Fibroblast of lung (primary cell): ENCODE measurements around the gene CAMK1G. TPM values are rescaled to one million over a fixed set of nuclear protein-coding genes. Genes with fewer than 3 reads are reported as not detected.
A peak's percentile ranks its signal among the peaks of the same experiment; 100 is the strongest.

Experiments used
- DNase-seq, 2 donors: peaks; one replicate each; pipeline versions ENCODE4 v3.0.0 to v3.0.0-alpha.2; 2010; ENCODE audit warnings: low read depth in 2 of 2
- H2AFZ ChIP-seq: 2 replicates; pipeline ENCODE4 v1.5.1; 2012; ENCODE audit warnings: low read length, control low read depth, inconsistent platforms
- H3K27ac ChIP-seq: 2 replicates; pipeline ENCODE4 v1.5.1; 2011; ENCODE audit warnings: low read length, control low read depth; ENCODE audit not compliant: insufficient read depth
- H3K27me3 ChIP-seq: 2 replicates; pipeline ENCODE4 v1.5.1; 2011; ENCODE audit warnings: mild to moderate bottlenecking, low read length; ENCODE audit not compliant: control insufficient read depth, insufficient read depth
- H3K36me3 ChIP-seq: 2 replicates; pipeline ENCODE4 v1.5.1; 2011; ENCODE audit warnings: low read length; ENCODE audit not compliant: control insufficient read depth, insufficient read depth
- H3K4me1 ChIP-seq: 2 replicates; pipeline ENCODE4 v1.5.1; 2011; ENCODE audit warnings: low read length; ENCODE audit not compliant: control insufficient read depth, insufficient read depth; ENCODE audit errors: extremely low read depth
- H3K4me2 ChIP-seq: 2 replicates; pipeline ENCODE4 v1.5.1; 2011; ENCODE audit warnings: low read length, control low read depth; ENCODE audit not compliant: insufficient read depth; ENCODE audit errors: extremely low read depth
- H3K4me3 ChIP-seq, 4 experiments: fragments of 200-600 bp in 1 of 4; sonication (generic) in 1 of 4; replicated peaks in 1 of 4; 2 replicates each; pipeline ENCODE4 v1.5.1; 2011 to 2016; ENCODE audit warnings: low read length in 4 of 4, low read depth in 3 of 4, mild to moderate bottlenecking in 3 of 4, control low read depth in 2 of 4, inconsistent platforms in 1 of 4, mixed read lengths in 1 of 4; ENCODE audit not compliant: insufficient read depth in 1 of 4; ENCODE audit errors: control extremely low read depth in 1 of 4
- H3K79me2 ChIP-seq: 2 replicates; pipeline ENCODE4 v1.5.1; 2012; ENCODE audit warnings: mild to moderate bottlenecking, low read length, inconsistent platforms; ENCODE audit not compliant: control insufficient read depth, insufficient read depth
- H3K9ac ChIP-seq: 2 replicates; pipeline ENCODE4 v1.5.1; 2011; ENCODE audit warnings: mild to moderate bottlenecking, low read length, control low read depth; ENCODE audit not compliant: insufficient read depth
- H3K9me3 ChIP-seq: 2 replicates; pipeline ENCODE4 v1.5.1; 2012; ENCODE audit warnings: low read depth, low read length; ENCODE audit not compliant: control insufficient read depth, insufficient read depth
- H4K20me1 ChIP-seq: 2 replicates; pipeline ENCODE4 v1.5.1; 2011; ENCODE audit warnings: low read length; ENCODE audit not compliant: control insufficient read depth, insufficient read depth; ENCODE audit errors: extremely low read depth
- CTCF ChIP-seq, 2 donors: IDR thresholded peaks in 1 of 2; conservative IDR thresholded peaks in 1 of 2; 1 replicate in 1 of 2; 2 replicates in 1 of 2; pipeline ENCODE4 v1.5.1; 2011 to 2012; ENCODE audit warnings: low read length in 2 of 2, control low read depth in 1 of 2, inconsistent platforms in 1 of 2, low read depth in 1 of 2, mild to moderate bottlenecking in 1 of 2
- EZH2 ChIP-seq: IDR thresholded peaks from 2 replicates; pipeline ENCODE4 v1.5.1; 2012; ENCODE audit warnings: low read length, control low read depth, mild to moderate bottlenecking; ENCODE audit errors: missing control alignments
- polyA minus RNA-seq: library from RNA; depleted of rRNA, polyadenylated mRNA; stranded (reverse); fragments of >200 nt; gene quantifications from 2 replicates; pipeline ENCODE4 v1.2.3, GENCODE V29; 2011; ENCODE audit warnings: low replicate concordance
- polyA plus RNA-seq, 2 donors: library from polyadenylated mRNA; depleted of rRNA in 1 of 2; stranded (reverse) in 1 of 2; unstranded in 1 of 2; fragments of >200 nt; gene quantifications; 2 replicates each; pipeline ENCODE4 v1.2.1, GENCODE V29; 2011 to 2012; ENCODE audit warnings: missing spikeins in 1 of 2
- total RNA-seq: library from RNA; depleted of rRNA; stranded (reverse); fragments of >200 nt; gene quantifications from 2 replicates; pipeline ENCODE4 v1.2.1, GENCODE V29; 2014

The CAMK1G gene
- total RNA-seq (0.77 and 1.7 TPM in 2 replicates), polyA plus RNA-seq (0.96 and 3.0 TPM in 2 replicates), polyA minus RNA-seq (0.16 and 2.4 TPM in 2 replicates)
- polyA plus RNA-seq (2012), result 0.34 and 1.5 TPM in 2 replicates

- Histone ChIP-seq H3K4me3 (peak within 1 kb of the TSS; percentile 35 to 83 (median 46)), H3K9me3 (no peaks in the 10 kb centered on the region)
Observed at GRCh38 chr1:209583408-209583807, at the start of gene CAMK1G. Gene CAMK1G, plus strand, starts transcription at chr1:209583714. Its CDS starts 11,270 bp downstream, at chr1:209594984.

GRCh38 chr1:209534496-209535250, 48.8 kb upstream of the CAMK1G start:
- H3K9me3 ChIP-seq, result no peaks in the 10 kb centered on the region
- no peak overlapping the region for H3K9ac ChIP-seq
- no peak for DNase-seq
- no peaks in the 10 kb centered on the region for H3K36me3 ChIP-seq
- TF ChIP-seq EZH2 (no peak), CTCF (conservative IDR thresholded peaks at IDR 0.05 in 1 of 2, IDR thresholded peaks at IDR 0.05 in 1 of 2; ENCODE audit: low read depth in 1 of 2, low read length in 2 of 2) (no peak)
- no peaks in the 10 kb centered on the region for H4K20me1 ChIP-seq
- H3K27ac ChIP-seq, result no peak overlapping the region
- no peaks in the 10 kb centered on the region for H3K4me1 ChIP-seq
- H3K79me2 ChIP-seq, result no peaks in the 10 kb centered on the region
- H2AFZ ChIP-seq, result no peak overlapping the region
- peaks cover 6% of the 10 kb centered on the region for H3K27me3 ChIP-seq
- no peak overlapping the region for H3K4me2 ChIP-seq
- H3K4me3 ChIP-seq, result no peak overlapping the region

More at GRCh38 chr1:209583408-209583807, at the start of gene CAMK1G:
- no peaks in the 10 kb centered on the region for H3K27me3 ChIP-seq
- peaks cover 2% of the 10 kb centered on the region for H3K4me1 ChIP-seq
- H3K36me3 ChIP-seq, result no peaks in the 10 kb centered on the region
- H4K20me1 ChIP-seq, result no peaks in the 10 kb centered on the region
- TF ChIP-seq CTCF (conservative IDR thresholded peaks at IDR 0.05 in 1 of 2, IDR thresholded peaks at IDR 0.05 in 1 of 2; ENCODE audit: low read depth in 1 of 2, low read length in 2 of 2) (no peak), EZH2 (no peak)
- peak within 1 kb of the TSS; percentile 45 for H2AFZ ChIP-seq
- H3K4me2 ChIP-seq, result peak within 1 kb of the TSS; percentile 71
- no peak within 1 kb of the TSS for H3K27ac ChIP-seq
- H3K79me2 ChIP-seq, result no peaks in the 10 kb centered on the region
- peak; percentile 62 to 88 for DNase-seq
- no peak within 1 kb of the TSS for H3K9ac ChIP-seq

- DNase-seq, result no peak
- no peaks in the 10 kb centered on the region for H3K4me1 ChIP-seq
- H3K9ac ChIP-seq, result no peak overlapping the region
- no peaks in the 10 kb centered on the region for H3K9me3 ChIP-seq
- TF ChIP-seq EZH2 (no peak), CTCF (conservative IDR thresholded peaks at IDR 0.05 in 1 of 2, IDR thresholded peaks at IDR 0.05 in 1 of 2; ENCODE audit: low read depth in 1 of 2, low read length in 2 of 2) (no peak)
- H3K27me3 ChIP-seq, result peaks cover 6% of the 10 kb centered on the region
- H3K4me3 ChIP-seq, result no peak overlapping the region
- H2AFZ ChIP-seq, result no peak overlapping the region
- no peak overlapping the region for H3K27ac ChIP-seq
- H3K79me2 ChIP-seq, result no peaks in the 10 kb centered on the region
- no peaks in the 10 kb centered on the region for H4K20me1 ChIP-seq
- no peak overlapping the region for H3K4me2 ChIP-seq
- H3K36me3 ChIP-seq, result no peaks in the 10 kb centered on the region
Observed at GRCh38 chr1:209536843-209537242, 46.7 kb upstream of the CAMK1G start.
